HG02981 (cell line): Measurements from ENCODE around the gene VPS4B.

ENCODE experiments used
- ATAC-seq: cut with Tn5 transposase; IDR thresholded peaks from one replicate; pipeline ENCODE4 v1.9.1; 2021; ENCODE audit warnings: mild to moderate bottlenecking, moderate library complexity; ENCODE audit not compliant: unreplicated experiment

VPS4B gene

DNA sequence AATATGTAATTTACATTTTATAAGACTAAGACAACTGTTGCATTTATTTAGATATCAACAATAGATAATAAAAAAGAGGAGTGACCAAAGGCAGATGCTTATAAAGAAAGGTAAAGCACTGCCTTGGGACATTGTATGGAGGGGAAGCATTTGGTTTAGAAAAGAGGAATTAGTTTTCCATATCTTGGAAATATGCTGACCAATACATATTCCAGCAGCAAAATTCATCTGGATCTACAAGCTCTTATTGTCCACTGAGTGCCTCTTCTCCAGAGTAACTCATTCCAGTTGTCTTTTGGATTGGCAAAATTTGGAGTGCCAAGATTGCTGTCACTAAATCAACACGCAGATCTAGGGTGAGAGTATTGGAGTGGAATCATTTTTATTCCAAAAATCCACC, 8.9 kb upstream of the VPS4B start:
- ATAC-seq = no peak

DNA sequence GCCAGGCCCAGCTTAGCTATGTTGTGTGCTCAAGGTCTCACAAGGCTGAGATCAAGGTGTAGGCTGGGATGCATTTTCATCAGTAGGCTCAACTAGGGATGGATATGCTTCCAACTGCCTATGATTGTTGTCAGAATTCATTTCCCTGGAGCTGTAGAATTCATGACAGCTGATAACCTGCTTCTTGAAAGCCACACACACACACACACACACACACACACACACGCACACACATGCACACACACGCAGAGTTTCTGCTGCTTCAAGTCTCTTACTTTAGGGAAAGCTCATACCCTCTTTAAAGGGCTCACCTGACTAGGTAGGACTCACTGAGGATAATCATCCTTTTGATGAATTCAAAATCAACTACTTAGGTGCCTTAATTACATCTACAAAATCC, 8.2 kb upstream of the VPS4B start:
- no peak for ATAC-seq

DNA sequence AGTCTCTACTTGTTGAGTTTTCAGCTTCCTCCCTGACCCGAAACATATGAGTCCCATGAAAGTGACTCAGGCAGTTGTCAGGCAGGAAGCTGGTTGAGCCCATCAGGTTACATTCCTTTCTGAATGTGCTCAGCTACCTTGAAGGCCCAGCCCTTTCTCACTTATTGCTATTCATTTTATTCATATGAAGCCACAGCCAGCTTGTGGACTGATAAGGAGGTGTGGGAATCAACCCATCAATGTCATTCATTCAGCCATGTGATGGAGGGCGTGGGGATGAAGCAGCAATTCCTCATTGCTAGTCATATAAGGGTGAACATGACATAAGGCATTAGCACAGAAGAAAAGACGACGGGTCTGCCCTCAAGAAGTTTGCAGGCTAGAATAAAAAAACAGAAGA, 5.3 kb upstream of the VPS4B start:
- ATAC-seq = no peak

GRCh38 chr18:63422864-63423304, 608 bp upstream of the VPS4B start:
- peak; percentile 26 for ATAC-seq

- ATAC-seq = no peak
These were observed 762 bp downstream of the VPS4B start for GRCh38 chr18:63421514-63421913.

- no peak for ATAC-seq
These were observed 9.3 kb downstream of the VPS4B start for GRCh38 chr18:63412953-63413352.

- no peak for ATAC-seq
These were observed 11.5 kb downstream of the VPS4B start for GRCh38 chr18:63410792-63411191.

DNA sequence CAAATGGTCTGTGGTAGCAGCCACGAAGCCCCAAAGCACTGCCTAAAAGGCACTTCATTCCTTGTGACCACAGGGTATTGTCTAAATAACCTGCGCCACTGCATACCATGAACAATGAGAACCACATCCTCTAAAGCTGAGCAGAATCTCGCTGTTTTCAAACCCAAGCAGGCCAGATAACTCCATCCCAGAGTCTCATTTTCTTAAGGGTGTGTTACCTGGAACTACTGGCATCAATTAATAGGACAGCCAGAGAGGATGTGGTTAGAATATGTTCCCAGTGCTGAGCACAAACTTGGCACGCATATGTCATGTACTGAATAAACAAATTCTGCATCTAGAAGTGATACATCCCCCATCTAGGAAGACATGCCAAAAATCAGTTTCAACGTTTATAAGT, 13.0 kb downstream of the VPS4B start:
- no peak for ATAC-seq

DNA sequence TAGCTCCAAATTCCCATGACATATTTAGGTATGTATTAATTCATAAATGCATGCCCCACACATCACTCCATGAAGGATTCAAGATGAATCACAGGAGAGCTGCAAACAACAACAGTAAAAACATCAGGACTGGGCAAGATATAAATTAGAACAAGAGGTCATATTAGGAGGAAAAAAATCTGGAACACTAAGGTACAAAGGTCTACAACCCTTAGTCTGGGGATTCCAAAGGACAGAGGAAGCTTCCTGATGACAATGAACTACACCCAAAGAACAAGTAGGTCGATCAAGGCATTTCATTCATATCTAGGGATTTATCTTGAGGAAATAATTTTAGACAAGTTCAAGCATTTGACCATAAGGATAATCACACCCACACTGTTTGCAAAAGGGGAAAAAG, 14.5 kb downstream of the VPS4B start:
- no peak for ATAC-seq

DNA sequence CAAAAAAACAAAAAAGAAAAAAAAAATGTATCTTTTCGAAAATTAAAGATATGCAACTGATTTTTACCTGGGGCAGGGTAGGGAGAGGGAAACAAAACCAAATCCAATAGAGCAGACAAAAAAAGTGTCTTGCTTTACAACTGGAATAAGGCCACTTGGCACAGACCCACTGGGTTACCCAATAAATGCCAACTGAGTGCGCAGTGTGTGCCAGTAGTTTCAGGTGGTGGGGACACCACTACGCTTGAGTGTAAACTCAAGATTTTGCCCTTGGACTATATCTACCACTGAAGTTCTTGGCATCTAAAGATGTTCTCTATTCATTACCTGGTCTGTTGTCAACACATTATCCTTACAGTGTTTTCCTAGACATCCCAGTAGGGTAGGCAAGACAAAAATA, 16.3 kb downstream of the VPS4B start:
- no peak for ATAC-seq

DNA sequence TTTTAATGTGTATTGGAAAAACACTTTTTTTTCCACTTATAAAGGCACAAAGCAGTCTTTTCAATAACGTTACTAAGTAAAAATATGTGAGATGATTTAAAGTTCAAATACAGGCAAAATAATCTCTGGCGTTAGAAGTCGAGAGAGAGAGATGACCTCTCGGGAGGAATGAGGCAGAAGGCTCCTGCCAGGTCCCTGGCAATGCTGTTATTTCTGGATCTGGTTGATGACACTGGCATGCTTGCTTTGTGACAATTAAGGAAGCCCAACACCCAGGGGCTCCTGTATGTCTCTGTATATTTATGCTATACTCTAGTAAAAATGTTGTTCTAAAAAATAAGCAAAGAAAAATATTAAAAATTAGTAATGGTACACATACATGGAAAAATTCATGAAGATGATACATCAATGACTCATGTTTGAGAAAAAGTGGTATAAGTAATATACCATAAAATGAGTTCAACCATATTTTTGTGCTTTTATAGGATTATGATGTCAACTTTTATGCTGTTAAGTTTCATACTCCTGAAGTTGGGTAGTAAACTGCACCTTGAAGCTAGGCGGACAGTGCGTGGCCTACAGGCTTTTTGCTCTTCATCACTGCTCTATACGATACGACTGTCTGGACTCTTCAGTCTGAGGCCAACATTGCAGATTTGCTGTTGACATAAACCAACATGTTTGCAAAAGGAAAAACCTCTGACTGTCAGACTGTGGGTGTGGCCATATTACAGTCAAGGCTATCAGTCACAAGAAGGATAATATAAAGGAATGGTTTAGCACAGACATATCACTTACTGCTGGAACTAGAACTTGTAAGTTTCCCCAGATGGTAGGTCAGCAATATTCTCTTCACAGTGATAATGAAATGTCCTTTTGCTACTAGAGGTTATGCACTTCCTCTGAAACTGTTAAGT, 19.8 kb downstream of the VPS4B start:
- ATAC-seq = no peak

GRCh38 chr18:63399300-63399699, 23.0 kb downstream of the VPS4B start:
- no peak for ATAC-seq

DNA sequence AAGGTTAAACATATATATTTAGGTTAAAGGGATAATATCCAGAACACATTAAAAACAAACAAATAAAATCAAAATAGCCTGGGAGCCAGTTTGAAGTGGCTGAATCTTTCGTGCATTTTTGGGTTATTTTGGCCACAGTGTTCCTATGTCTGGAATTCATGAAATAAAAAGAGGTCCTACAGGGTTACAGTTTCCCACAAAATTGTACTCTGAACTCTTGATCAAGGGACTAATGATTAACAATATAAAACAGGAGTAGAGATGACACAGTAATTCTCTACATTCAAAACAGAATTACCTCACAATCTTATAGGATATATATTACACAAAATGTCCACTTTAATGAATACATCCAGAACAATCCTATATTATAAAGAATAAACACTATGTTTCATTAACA, 24.9 kb downstream of the VPS4B start:
- ATAC-seq = no peak

GRCh38 chr18:63395503-63395902, 26.8 kb downstream of the VPS4B start:
- no peak for ATAC-seq

GRCh38 chr18:63394954-63395353, 27.3 kb downstream of the VPS4B start:
- ATAC-seq = no peak

- no peak for ATAC-seq
These were observed 34.4 kb downstream of the VPS4B start for GRCh38 chr18:63387861-63388260.

- no peak for ATAC-seq
These were observed 39.4 kb downstream of the VPS4B start for GRCh38 chr18:63382843-63383242.

- ATAC-seq = no peak
These were observed 42.7 kb downstream of the VPS4B start for GRCh38 chr18:63379639-63379962.

DNA sequence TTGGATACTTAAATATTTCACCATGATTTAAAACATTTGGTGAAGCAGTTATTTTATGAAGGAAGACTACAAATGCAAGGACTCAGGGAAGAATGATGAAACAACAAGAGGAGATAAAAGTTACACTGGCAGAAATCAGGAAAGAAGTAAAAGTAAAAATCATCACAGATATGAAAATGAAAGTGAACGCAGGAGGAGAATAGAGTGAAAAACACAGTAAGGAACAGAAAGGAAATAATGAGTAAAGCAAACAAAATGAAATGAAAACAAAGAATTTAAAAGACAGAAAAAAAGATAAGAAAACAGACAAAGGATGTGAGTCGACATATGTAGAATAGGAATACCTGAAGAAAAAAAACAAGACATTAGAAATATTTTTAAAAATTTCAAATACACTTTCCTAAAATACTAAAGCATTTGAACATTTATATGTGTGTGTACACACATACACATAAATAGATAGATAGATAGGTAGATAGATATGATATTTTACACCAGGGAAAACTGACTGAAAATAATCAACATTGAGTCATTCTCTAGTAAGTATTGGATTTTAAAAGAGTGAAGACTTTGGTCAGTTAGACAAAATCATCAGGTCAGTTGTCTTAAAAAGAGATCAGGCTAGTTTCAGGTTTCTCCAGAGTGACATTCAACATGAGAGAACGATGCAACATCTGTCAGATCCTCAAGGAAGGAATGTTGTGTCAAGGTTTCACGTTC, 43.2 kb downstream of the VPS4B start:
- ATAC-seq = peak; percentile 57

DNA sequence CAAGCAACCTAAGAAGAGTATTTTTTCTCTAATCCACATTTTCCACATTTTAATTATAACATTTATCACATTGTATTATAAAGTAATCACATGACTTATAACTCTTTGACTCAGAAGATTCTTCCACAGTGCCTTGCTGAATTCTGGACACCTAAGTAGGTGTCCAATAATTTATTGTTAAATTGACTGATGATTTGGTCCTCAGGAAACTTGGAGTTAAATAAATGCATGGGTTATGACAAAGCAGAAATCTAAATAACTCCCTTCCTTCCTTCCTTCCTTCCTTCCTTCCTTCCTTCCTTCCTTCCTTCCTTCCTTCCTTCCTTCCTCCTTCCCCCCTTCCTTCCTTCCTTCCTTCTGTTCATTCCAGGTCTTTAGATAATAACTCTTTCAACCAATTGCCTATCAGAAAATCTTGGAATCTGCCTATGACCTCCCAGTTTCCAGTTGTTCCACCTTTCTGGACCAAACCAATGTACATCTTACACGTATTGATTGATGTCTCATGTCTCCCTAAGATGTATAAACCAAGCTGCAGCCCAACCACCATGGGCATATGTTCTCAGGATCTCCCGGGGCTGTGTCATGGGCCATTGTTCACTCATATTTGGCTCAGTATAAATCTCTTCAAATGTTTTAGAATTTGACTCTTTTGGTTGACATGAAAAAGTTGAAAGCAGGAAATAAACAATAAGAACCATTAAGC, 44.8 kb downstream of the VPS4B start:
- ATAC-seq = no peak

GRCh38 chr18:63376538-63376937, 45.7 kb downstream of the VPS4B start:
- no peak for ATAC-seq

DNA sequence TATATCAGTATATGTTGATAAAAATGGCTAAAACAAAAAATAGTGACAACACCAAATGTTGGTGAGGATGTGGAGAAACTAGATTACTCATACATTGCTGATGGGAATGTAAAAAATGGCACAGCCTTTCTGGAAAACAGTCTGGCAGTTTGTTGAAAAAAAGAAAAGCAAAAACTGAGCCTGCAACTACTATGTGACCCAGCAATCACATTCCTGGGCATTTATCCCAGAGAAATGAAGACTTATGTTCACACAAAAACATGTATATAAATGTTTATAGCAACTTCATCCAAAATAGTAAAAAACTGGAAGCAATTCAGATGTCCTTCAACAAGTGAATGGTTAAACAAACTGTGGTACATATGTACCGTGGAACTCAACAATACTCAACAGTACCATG, 47.7 kb downstream of the VPS4B start:
- ATAC-seq = no peak
